ENCODE results near the gene DEPDC5.
A peak's percentile ranks its signal among the peaks of the same experiment; 100 is the strongest.
"Not testable (repeated sequence)": the region's sequence is repeated elsewhere in the genome, so short reads cannot be mapped to it uniquely, and the experiment has no call there.

DEPDC5 gene

GRCh38 chr22:31749636-31750364 lies 4.0 kb upstream of the DEPDC5 start, which contains the start of gene PRR14L:
PRR14L (minus strand) TSS chr22:31750132; CDS start chr22:31738860, 11,272 bp downstream.
- DNase-seq = peak; percentile 94

- no peak for DNase-seq
These were observed 3.2 kb upstream of the DEPDC5 start for GRCh38 chr22:31750365-31751284.

- DNase-seq = peak; percentile 5
These were observed 1.5 kb upstream of the DEPDC5 start for GRCh38 chr22:31752096-31752847.

GRCh38 chr22:31753005-31753633 lies 700 bp upstream of the DEPDC5 start:
- DNase-seq = no peak

- no peak for DNase-seq
These were observed 994 bp downstream of the DEPDC5 start for GRCh38 chr22:31754813-31755212.

GRCh38 chr22:31757265-31757664 lies 3.4 kb downstream of the DEPDC5 start:
- DNase-seq = no peak

GRCh38 chr22:31758860-31759259 lies 5.0 kb downstream of the DEPDC5 start:
- not testable (repeated sequence) for DNase-seq

GRCh38 chr22:31764785-31765184 lies 11.0 kb downstream of the DEPDC5 start:
- no peak for DNase-seq

- DNase-seq = no peak
These were observed 14.7 kb downstream of the DEPDC5 start for GRCh38 chr22:31768422-31769059.

GRCh38 chr22:31773416-31773815 lies 19.6 kb downstream of the DEPDC5 start:
- DNase-seq = no peak

GRCh38 chr22:31776231-31776630 lies 22.4 kb downstream of the DEPDC5 start:
- no peak for DNase-seq

GRCh38 chr22:31789803-31790202 lies 36.0 kb downstream of the DEPDC5 start:
- DNase-seq = no peak

- DNase-seq = no peak
These were observed 36.4 kb downstream of the DEPDC5 start for GRCh38 chr22:31790240-31790639.

GRCh38 chr22:31799358-31799757 lies 45.5 kb downstream of the DEPDC5 start:
- DNase-seq = not testable (repeated sequence)

GRCh38 chr22:31800065-31800464 lies 46.2 kb downstream of the DEPDC5 start:
- no peak for DNase-seq

- DNase-seq = not testable (repeated sequence)
These were observed 47.0 kb downstream of the DEPDC5 start for GRCh38 chr22:31800861-31801260.

GRCh38 chr22:31802575-31802974 lies 48.8 kb downstream of the DEPDC5 start:
- DNase-seq = no peak

GRCh38 chr22:31806751-31807150 lies 52.9 kb downstream of the DEPDC5 start:
- DNase-seq = no peak

GRCh38 chr22:31812977-31813605 lies 59.3 kb downstream of the DEPDC5 start:
- no peak for DNase-seq

GRCh38 chr22:31813898-31814297 lies 60.1 kb downstream of the DEPDC5 start:
- DNase-seq = not testable (repeated sequence)

GRCh38 chr22:31814942-31815341 lies 61.1 kb downstream of the DEPDC5 start:
- DNase-seq = no peak

All from NCI-H1436 (cell line).